Left ventricle myocardium inferior (tissue), 1 donor: ENCODE measurements around the gene DIAPH1. TPM values are rescaled to one million over a fixed set of nuclear protein-coding genes. Genes with fewer than 3 reads are reported as not detected.

ENCODE experiments used
- DNase-seq: peaks from one replicate; pipeline ENCODE4 v3.0.0-alpha.2; 2020
- H3K27ac ChIP-seq: fragments of 200-600 bp; replicated peaks from 2 replicates; pipeline ENCODE4 v1.8.0; 2021
- H3K27me3 ChIP-seq: fragments of 200-600 bp; 2 replicates; pipeline ENCODE4 v1.8.0; 2021; ENCODE audit warnings: low read depth
- H3K36me3 ChIP-seq: fragments of 200-600 bp; 2 replicates; pipeline ENCODE4 v1.8.0; 2021
- H3K4me1 ChIP-seq: fragments of 200-600 bp; 2 replicates; pipeline ENCODE4 v1.8.0; 2021
- H3K4me3 ChIP-seq: fragments of 200-600 bp; 2 replicates; pipeline ENCODE4 v1.8.0; 2021; ENCODE audit warnings: mild to moderate bottlenecking, moderate library complexity
- H3K9me3 ChIP-seq: fragments of 200-600 bp; replicated peaks from 2 replicates; pipeline ENCODE4 v1.8.0; 2021
- CTCF ChIP-seq: fragments of 200-600 bp; IDR thresholded peaks from 2 replicates; pipeline ENCODE4 v1.8.0; 2021; ENCODE audit warnings: antibody characterized with exemption, mild to moderate bottlenecking, borderline replicate concordance
- intact Hi-C: fragments of 100-400 bp; cut with micrococcal nuclease; formaldehyde crosslinking; loops from one replicate; pipeline ENCODE4 v1.11.0; 2022
- total RNA-seq: library from RNA; stranded (reverse); fragmentation: NEBNext Ultra II Directional; extraction: Animal tissue kit (Norgen Biotek cat#: 25700); gene quantifications from one replicate; pipeline ENCODE4 v1.2.1, GENCODE V29; 2021
- donor health status: DM: no; HTN: yes; CAD: no; lungs with severe emphysema.

The DIAPH1 gene
- total RNA-seq, 1 donor from 2014 or later: 53.1 TPM

- Histone ChIP-seq H3K27me3 (no peaks in the 10 kb centered on the region), H3K4me3 (peak overlapping the region; percentile 72), H3K4me1 (peaks cover 16% of the 10 kb centered on the region), H3K27ac (peak overlapping the region; percentile 29), H3K36me3 (peaks cover 15% of the 10 kb centered on the region), H3K9me3 (no peaks in the 10 kb centered on the region)
- intact Hi-C loops: no loop called here
- DNase-seq: no peak
- no peak for TF ChIP-seq CTCF
Measured at GRCh38 chr5:141651728-141652105, 32.9 kb upstream of the DIAPH1 start.

GRCh38 chr5:141650851-141651727 is 32.3 kb upstream of the DIAPH1 start, which contains the start of gene FCHSD1:
TSS of gene FCHSD1 (minus strand) at chr5:141651418. CDS start at chr5:141651368, 50 bp downstream.
- Histone ChIP-seq H3K4me1 (peaks cover 16% of the 10 kb centered on the region), H3K36me3 (peaks cover 9% of the 10 kb centered on the region), H3K27me3 (no peaks in the 10 kb centered on the region), H3K4me3 (peak within 1 kb of the TSS; percentile 72), H3K27ac (peak within 1 kb of the TSS; percentile 29), H3K9me3 (no peaks in the 10 kb centered on the region)
- peak; percentile 21 for TF ChIP-seq CTCF
- peak; percentile 90 for DNase-seq
- intact Hi-C loops: no loop called here

GRCh38 chr5:141649972-141650371 is 31.2 kb upstream of the DIAPH1 start:
- Histone ChIP-seq H3K4me3 (no peak overlapping the region), H3K36me3 (no peaks in the 10 kb centered on the region), H3K4me1 (peaks cover 16% of the 10 kb centered on the region), H3K9me3 (no peaks in the 10 kb centered on the region), H3K27ac (no peak overlapping the region), H3K27me3 (no peaks in the 10 kb centered on the region)
- intact Hi-C loops: no loop called here
- no peak for TF ChIP-seq CTCF
- DNase-seq: no peak

GRCh38 chr5:141649056-141649688 is 30.4 kb upstream of the DIAPH1 start:
- H3K4me3 ChIP-seq: no peak overlapping the region
- H3K4me1 ChIP-seq: peaks cover 16% of the 10 kb centered on the region
- DNase-seq: no peak
- intact Hi-C loops: no loop called here
- TF ChIP-seq CTCF: no peak
- H3K27ac ChIP-seq: no peak overlapping the region
- H3K36me3 ChIP-seq: no peaks in the 10 kb centered on the region
- no peaks in the 10 kb centered on the region for H3K9me3 ChIP-seq
- H3K27me3 ChIP-seq: no peaks in the 10 kb centered on the region

- no peak for TF ChIP-seq CTCF
- H3K27me3 ChIP-seq: no peaks in the 10 kb centered on the region
- H3K4me3 ChIP-seq: no peak overlapping the region
- H3K27ac ChIP-seq: no peak overlapping the region
- intact Hi-C loops: no loop called here
- H3K36me3 ChIP-seq: no peaks in the 10 kb centered on the region
- H3K4me1 ChIP-seq: peaks cover 16% of the 10 kb centered on the region
- DNase-seq: no peak
- no peaks in the 10 kb centered on the region for H3K9me3 ChIP-seq
Measured at GRCh38 chr5:141647851-141648250, 29.1 kb upstream of the DIAPH1 start.
